Stomach (tissue), 9 donors: ENCODE data around the gene DOCK6. TPM values are rescaled to one million over a fixed set of nuclear protein-coding genes. Genes with fewer than 3 reads are reported as not detected.

ENCODE experiments used
- DNase-seq, 2 donors: peaks; one replicate each; pipeline versions ENCODE4 v3.0.0 to v3.0.0-alpha.2; 2013 to 2019
- H3K27ac ChIP-seq, 5 donors: fragments of 200-600 bp in 4 of 5; sonication (generic) in 4 of 5; one replicate each; pipeline ENCODE4 v1.5.1; 2013 to 2019; ENCODE audit warnings: mild to moderate bottlenecking in 1 of 5, moderate library complexity in 1 of 5
- H3K27me3 ChIP-seq, 3 donors: fragments of 200-600 bp; sonication (generic); one replicate each; pipeline ENCODE4 v1.5.1; 2017 to 2019; ENCODE audit warnings: mixed run types in 1 of 3
- H3K36me3 ChIP-seq, 4 donors: fragments of 200-600 bp; sonication (generic); 1 replicate in 3 of 4; 2 replicates in 1 of 4; pipeline ENCODE4 v1.5.1; 2016 to 2019
- H3K4me1 ChIP-seq, 4 donors: fragments of 200-600 bp; sonication (generic); one replicate each; pipeline ENCODE4 v1.5.1; 2016 to 2019
- H3K4me3 ChIP-seq, 4 donors: fragments of 200-600 bp; sonication (generic) in 3 of 4; one replicate each; pipeline ENCODE4 v1.5.1; 2016 to 2019; ENCODE audit warnings: mild to moderate bottlenecking in 1 of 4
- H3K9me3 ChIP-seq, 4 donors: fragments of 200-600 bp; sonication (generic); one replicate each; pipeline ENCODE4 v1.5.1; 2016 to 2019
- EP300 ChIP-seq: sonication (generic); formaldehyde crosslinking; IDR thresholded peaks from one replicate; pipeline ENCODE4 v1.6.1; 2017; ENCODE audit warnings: antibody characterized with exemption
- POLR2A ChIP-seq, 4 donors: fragments of 450-650 bp; IDR thresholded peaks; one replicate each; pipeline ENCODE4 v1.6.1; 2016; ENCODE audit warnings: antibody characterized with exemption in 4 of 4, control low read depth in 2 of 4, mild to moderate bottlenecking in 1 of 4, moderate library complexity in 1 of 4
- POLR2AphosphoS5 ChIP-seq, 3 donors: sonication (generic); formaldehyde crosslinking; IDR thresholded peaks; one replicate each; pipeline ENCODE4 v1.6.1; 2016; ENCODE audit warnings: antibody characterized with exemption in 3 of 3
- WGBS, 5 donors: extraction: QIAGEN DNeasy Blood & Tissue Kit in 3 of 5; methylation state at CpG; one replicate each; pipeline versions ENCODE4 v1.1.5 to v1.1.7; 2013 to 2018; 5-methylcytosine and 5-hydroxymethylcytosine counted together
- intact Hi-C: fragments of 100-400 bp; cut with DNase I; formaldehyde crosslinking; loops from one replicate; pipeline ENCODE4 v1.15.1; 2023; ENCODE audit warnings: low total_unique reads
- polyA plus RNA-seq, 3 donors: library from polyadenylated mRNA; stranded (reverse); fragments of 200-250 nt; gene quantifications; one replicate each; pipeline ENCODE4 v1.2.3, GENCODE V29; 2013
- total RNA-seq, 5 donors: library from RNA; depleted of rRNA; stranded (reverse); fragments of >200 nt; gene quantifications; one replicate each; pipeline versions ENCODE4 v1.1.0 to v1.2.3, GENCODE V29; 2014 to 2016
- TF ChIP-seq, protein P1 (sequence below), 7 experiments: fragments of 450-650 bp in 4 of 7; fragments of 200-600 bp in 3 of 7; sonication (generic) in 3 of 7; IDR thresholded peaks; one replicate each; pipeline ENCODE4 v1.5.1; 2016 to 2019; ENCODE audit warnings: antibody characterized with exemption in 7 of 7, control low read depth in 2 of 7, mild to moderate bottlenecking in 1 of 7
- donor health status: healthy with polysubstance abuse.
- donor health status: Bipolar disorder and iron deficiency.
- donor health status: healthy.

The DOCK6 gene
- total and polyA plus RNA-seq, 8 donors, result 21.4 to 243 (median 58.9) TPM

GRCh38 chr19:11295180-11295579 is 32.9 kb upstream of the DOCK6 start:
- H3K27me3 ChIP-seq, result no peaks in the 10 kb centered on the region
- DNase-seq, result no peak
- no peak overlapping the region for H3K4me3 ChIP-seq
- 77 to 90% (median 86%) methylated on average over 4 of the region's 4 CpGs for WGBS, 5 donors
- TF ChIP-seq POLR2A (IDR thresholded peaks at IDR 0.05) (no peak), POLR2AphosphoS5 (IDR thresholded peaks at IDR 0.05) (no peak)
- no peak overlapping the region for H3K27ac ChIP-seq
- peaks cover 0 to 41% (median 10%) of the 10 kb centered on the region in 4 donors for H3K4me1 ChIP-seq
- no peaks in the 10 kb centered on the region for H3K36me3 ChIP-seq
- H3K9me3 ChIP-seq, result no peaks in the 10 kb centered on the region
- intact Hi-C loops, result loop anchor here (10.0 kb wide), 1 partner anchor 150 kb away; no protein-coding TSS in a partner anchor

DNA sequence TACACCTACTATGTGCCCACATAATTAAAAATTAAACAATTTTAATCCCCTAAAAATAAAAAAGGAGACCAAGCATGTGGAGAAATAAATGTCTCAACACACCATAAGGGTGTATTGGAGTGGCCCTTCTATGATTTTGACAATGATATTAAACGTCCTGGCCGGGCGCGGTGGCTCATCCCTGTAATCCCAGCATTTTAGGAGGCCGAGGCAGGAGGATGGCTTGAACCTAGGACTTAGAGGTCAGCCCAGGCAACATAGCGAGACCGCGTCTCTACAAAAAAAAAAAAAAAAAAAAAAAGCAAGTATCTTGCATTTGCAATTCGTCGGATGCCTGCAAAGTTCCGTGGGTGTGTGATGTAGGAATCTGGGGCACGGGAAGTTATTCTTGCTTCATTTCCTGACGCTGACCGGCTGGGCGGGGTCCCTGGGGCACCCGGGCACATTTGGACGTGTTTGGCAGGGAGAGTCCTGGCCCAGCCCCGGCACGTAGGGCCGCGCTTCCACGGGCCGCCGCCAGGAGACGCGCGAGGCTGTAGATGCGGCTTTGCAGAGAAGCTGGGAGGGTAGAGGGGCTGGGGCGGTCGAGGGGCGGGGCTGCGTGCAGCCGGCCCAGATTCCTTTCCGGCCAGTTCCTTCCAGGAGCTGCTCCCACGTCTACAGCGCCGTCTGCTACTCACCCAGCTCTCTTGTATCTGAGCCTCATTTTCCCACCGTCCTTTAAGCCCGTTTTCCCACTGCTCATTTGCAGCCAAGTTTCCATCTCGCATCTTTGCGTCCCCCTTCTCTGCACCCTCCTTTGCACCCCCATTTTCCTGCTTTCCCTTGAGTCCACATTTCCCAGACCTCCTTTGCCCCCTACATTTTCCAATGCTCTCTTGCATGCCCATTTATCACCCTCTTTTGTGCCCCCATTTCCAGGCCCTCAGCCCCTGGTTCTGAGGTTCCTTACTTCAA is 31.4 kb upstream of the DOCK6 start:
- H3K9me3 ChIP-seq, result no peaks in the 10 kb centered on the region
- WGBS, 5 donors, result 3 to 6% (median 4%) methylated on average over 31 to 41 of the region's 41 CpGs
- intact Hi-C loops, result loop anchor here (10.0 kb wide), 1 partner anchor 151 kb away; no protein-coding TSS in a partner anchor
- peak overlapping the region; percentile 5 to 28 (median 20) for H3K4me3 ChIP-seq
- peaks cover 0 to 41% (median 10%) of the 10 kb centered on the region in 4 donors for H3K4me1 ChIP-seq
- H3K27ac ChIP-seq, result peak overlapping the region in 4 of 5 donors; percentile 10 to 61 (median 46)
- no peaks in the 10 kb centered on the region for H3K36me3 ChIP-seq
- DNase-seq, result peak; percentile 94 to 98
- no peak for TF ChIP-seq EP300
- TF ChIP-seq, protein P1, sequence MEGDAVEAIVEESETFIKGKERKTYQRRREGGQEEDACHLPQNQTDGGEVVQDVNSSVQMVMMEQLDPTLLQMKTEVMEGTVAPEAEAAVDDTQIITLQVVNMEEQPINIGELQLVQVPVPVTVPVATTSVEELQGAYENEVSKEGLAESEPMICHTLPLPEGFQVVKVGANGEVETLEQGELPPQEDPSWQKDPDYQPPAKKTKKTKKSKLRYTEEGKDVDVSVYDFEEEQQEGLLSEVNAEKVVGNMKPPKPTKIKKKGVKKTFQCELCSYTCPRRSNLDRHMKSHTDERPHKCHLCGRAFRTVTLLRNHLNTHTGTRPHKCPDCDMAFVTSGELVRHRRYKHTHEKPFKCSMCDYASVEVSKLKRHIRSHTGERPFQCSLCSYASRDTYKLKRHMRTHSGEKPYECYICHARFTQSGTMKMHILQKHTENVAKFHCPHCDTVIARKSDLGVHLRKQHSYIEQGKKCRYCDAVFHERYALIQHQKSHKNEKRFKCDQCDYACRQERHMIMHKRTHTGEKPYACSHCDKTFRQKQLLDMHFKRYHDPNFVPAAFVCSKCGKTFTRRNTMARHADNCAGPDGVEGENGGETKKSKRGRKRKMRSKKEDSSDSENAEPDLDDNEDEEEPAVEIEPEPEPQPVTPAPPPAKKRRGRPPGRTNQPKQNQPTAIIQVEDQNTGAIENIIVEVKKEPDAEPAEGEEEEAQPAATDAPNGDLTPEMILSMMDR (IDR thresholded peaks at IDR 0.05), result peak in 6 of 7 experiments; percentile 78 to 100 (median 98)
- TF ChIP-seq POLR2A (IDR thresholded peaks at IDR 0.05), result no peak
- peak; percentile 43 to 81 (median 45) for TF ChIP-seq POLR2AphosphoS5 (IDR thresholded peaks at IDR 0.05)
- no peaks in the 10 kb centered on the region for H3K27me3 ChIP-seq

GRCh38 chr19:11291991-11292390 is 29.7 kb upstream of the DOCK6 start:
- Histone ChIP-seq H3K36me3 (no peaks in the 10 kb centered on the region), H3K27ac (no peak overlapping the region), H3K27me3 (no peaks in the 10 kb centered on the region), H3K9me3 (no peaks in the 10 kb centered on the region), H3K4me3 (no peak overlapping the region), H3K4me1 (peaks cover 0 to 39% (median 10%) of the 10 kb centered on the region in 4 donors)
- WGBS, 5 donors, result 39 to 76% (median 50%) methylated on average over 1 of the region's 1 CpG
- intact Hi-C loops, result loop anchor here (10.0 kb wide), 1 partner anchor 153 kb away; no protein-coding TSS in a partner anchor
- TF ChIP-seq POLR2AphosphoS5 (IDR thresholded peaks at IDR 0.05) (no peak), POLR2A (IDR thresholded peaks at IDR 0.05) (no peak), EP300 (no peak)
- TF ChIP-seq, protein P1 (IDR thresholded peaks at IDR 0.05), result no peak
- DNase-seq, result no peak

GRCh38 chr19:11291415-11291814 is 29.1 kb upstream of the DOCK6 start:
- Histone ChIP-seq H3K4me3 (no peak overlapping the region), H3K27me3 (no peaks in the 10 kb centered on the region), H3K27ac (no peak overlapping the region), H3K4me1 (peaks cover 0 to 33% (median 10%) of the 10 kb centered on the region in 4 donors), H3K36me3 (no peaks in the 10 kb centered on the region), H3K9me3 (no peaks in the 10 kb centered on the region)
- DNase-seq, result no peak
- TF ChIP-seq POLR2AphosphoS5 (IDR thresholded peaks at IDR 0.05), result no peak
- TF ChIP-seq, protein P1 (IDR thresholded peaks at IDR 0.05), result no peak
- no peak for TF ChIP-seq EP300
- TF ChIP-seq POLR2A (IDR thresholded peaks at IDR 0.05), result no peak
- intact Hi-C loops, result loop anchor here (10.0 kb wide), 1 partner anchor 153 kb away; no protein-coding TSS in a partner anchor
- 91 to 95% (median 93%) methylated on average over 7 of the region's 7 CpGs for WGBS, 5 donors
